ENCODE results near the gene METRN. TPM values are rescaled to one million over a fixed set of nuclear protein-coding genes. Genes with fewer than 3 reads are reported as not detected.

METRN gene
- total RNA-seq, 4 donors from 2014 or later = 24.4 to 42.1 (median 33.3) TPM

DNA sequence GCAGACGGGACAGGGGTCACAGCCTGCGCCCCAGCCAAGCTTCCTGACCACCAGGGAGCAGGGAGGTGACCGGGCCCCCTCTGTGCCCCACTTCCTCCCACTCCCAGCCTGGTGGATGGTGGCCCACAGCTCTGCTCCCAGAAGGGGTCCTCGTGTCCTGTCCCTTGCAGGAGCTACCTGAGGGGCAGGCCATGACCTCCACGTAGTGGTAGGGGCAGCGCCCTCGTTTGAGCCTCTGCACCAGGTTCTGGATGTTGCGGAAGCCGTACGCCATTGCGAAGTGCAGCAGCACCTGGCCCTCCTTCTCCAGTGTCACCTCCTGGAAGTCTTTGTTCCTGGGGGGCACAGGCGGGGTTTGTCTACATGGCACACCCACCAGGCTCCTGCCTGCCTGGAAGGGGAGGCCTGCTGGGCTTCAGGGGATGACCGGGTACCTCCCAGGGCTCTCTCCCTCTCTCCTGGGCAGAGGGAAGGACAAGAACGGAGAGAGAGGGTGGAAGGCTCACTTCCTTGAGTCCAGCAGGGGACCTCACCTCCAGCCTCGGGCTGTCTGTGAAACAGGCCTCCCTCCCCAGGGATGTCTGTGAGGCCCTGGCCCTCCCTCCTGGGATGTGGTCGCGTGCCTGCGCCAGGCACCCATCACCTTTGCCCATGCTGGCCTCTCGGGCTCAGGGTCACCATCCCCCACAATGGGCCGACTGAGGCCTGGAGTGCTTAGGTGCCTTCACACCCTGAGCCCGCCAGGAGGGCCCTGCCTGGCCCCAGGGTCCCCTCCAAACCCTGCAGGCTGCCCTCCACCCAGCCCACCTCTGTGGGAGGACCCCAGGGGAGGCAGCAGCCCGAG, 16.0 kb downstream of the METRN start:
- Histone ChIP-seq H3K36me3 (peaks cover 0 to 46% of the 10 kb centered on the region in 2 donors), H3K27ac (no peak overlapping the region), H3K4me3 (no peak overlapping the region), H3K4me1 (peaks cover 6 to 11% of the 10 kb centered on the region in 2 donors), H3K27me3 (peaks cover 18 to 28% (median 25%) of the 10 kb centered on the region in 3 donors), H3K9me3 (no peaks in the 10 kb centered on the region)
- no peak for ATAC-seq
- in situ Hi-C loops (cut with MboI; ENCODE audit: low sequenced_read_pairs in 4 of 4) = no loop called here
- intact Hi-C loops (cut with DNase I; ENCODE audit: low total_unique reads) = no loop called here
- DNase-seq = no peak
- TF ChIP-seq, protein P1, sequence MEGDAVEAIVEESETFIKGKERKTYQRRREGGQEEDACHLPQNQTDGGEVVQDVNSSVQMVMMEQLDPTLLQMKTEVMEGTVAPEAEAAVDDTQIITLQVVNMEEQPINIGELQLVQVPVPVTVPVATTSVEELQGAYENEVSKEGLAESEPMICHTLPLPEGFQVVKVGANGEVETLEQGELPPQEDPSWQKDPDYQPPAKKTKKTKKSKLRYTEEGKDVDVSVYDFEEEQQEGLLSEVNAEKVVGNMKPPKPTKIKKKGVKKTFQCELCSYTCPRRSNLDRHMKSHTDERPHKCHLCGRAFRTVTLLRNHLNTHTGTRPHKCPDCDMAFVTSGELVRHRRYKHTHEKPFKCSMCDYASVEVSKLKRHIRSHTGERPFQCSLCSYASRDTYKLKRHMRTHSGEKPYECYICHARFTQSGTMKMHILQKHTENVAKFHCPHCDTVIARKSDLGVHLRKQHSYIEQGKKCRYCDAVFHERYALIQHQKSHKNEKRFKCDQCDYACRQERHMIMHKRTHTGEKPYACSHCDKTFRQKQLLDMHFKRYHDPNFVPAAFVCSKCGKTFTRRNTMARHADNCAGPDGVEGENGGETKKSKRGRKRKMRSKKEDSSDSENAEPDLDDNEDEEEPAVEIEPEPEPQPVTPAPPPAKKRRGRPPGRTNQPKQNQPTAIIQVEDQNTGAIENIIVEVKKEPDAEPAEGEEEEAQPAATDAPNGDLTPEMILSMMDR (IDR thresholded peaks at IDR 0.05 in 4 of 5, conservative IDR thresholded peaks at IDR 0.05 in 1 of 5) = no peak
- TF ChIP-seq POLR2A (IDR thresholded peaks at IDR 0.05) = no peak

DNA sequence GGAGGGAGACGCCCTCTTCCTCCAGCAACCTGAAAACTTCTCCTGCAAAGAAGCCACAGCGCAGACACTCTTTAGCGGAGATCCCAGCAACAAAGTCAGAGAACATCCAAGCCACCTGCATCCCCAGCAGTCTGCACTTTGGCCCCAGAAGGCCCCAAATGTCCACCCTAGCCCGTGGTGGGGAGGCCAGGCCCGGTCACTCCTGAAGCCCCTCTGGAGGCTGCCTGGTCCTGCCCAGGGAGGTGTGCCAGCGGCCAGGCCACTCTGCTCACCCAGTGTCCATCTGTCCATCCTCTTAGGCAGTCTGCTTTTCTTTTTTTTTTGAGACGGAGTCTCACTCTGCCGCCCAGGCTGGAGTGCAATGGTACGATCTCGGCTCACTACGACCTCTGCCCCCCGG, 17.4 kb downstream of the METRN start:
- ATAC-seq (no peak), DNase-seq (no peak)
- TF ChIP-seq, protein P1 (IDR thresholded peaks at IDR 0.05 in 4 of 5, conservative IDR thresholded peaks at IDR 0.05 in 1 of 5) = no peak
- no peak for TF ChIP-seq POLR2A (IDR thresholded peaks at IDR 0.05)
- no peaks in the 10 kb centered on the region for H3K9me3 ChIP-seq
- H3K4me3 ChIP-seq = no peak overlapping the region
- H3K36me3 ChIP-seq = peaks cover 0 to 61% of the 10 kb centered on the region in 2 donors
- in situ Hi-C loops (cut with MboI; ENCODE audit: low sequenced_read_pairs in 4 of 4) (no loop called here), intact Hi-C loops (cut with DNase I; ENCODE audit: low total_unique reads) (no loop called here)
- no peak overlapping the region for H3K27ac ChIP-seq
- H3K27me3 ChIP-seq = peaks cover 8 to 16% (median 13%) of the 10 kb centered on the region in 3 donors
- H3K4me1 ChIP-seq = peaks cover 4 to 8% of the 10 kb centered on the region in 2 donors

DNA sequence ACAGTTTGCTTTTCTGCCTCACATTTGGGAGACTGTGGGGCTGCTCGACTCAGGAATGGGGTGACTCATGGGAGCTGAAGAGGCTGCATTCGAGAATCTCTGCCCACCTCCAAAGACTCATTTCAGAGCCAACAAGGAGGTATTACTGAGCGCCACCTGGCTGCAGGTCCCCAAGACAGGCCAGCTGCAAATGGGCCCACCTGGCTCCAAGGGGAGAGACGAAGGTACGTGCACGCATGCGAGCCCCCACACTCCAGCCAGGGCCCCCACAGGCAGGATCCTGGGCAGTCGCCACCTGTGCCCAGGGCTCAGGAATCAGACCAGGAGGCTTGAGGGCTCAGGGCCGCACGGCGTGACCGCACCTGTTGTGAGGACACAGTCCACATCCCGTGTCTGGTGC, 18.0 kb downstream of the METRN start:
- Histone ChIP-seq H3K4me1 (peaks cover 0 to 3% of the 10 kb centered on the region in 2 donors), H3K27ac (no peak overlapping the region), H3K27me3 (peaks cover 3 to 10% (median 7%) of the 10 kb centered on the region in 3 donors), H3K9me3 (no peaks in the 10 kb centered on the region), H3K4me3 (no peak overlapping the region), H3K36me3 (peaks cover 0 to 67% of the 10 kb centered on the region in 2 donors)
- DNase-seq = no peak
- ATAC-seq = no peak
- intact Hi-C loops (cut with DNase I; ENCODE audit: low total_unique reads) = no loop called here
- in situ Hi-C loops (cut with MboI; ENCODE audit: low sequenced_read_pairs in 4 of 4) = no loop called here
- TF ChIP-seq, protein P1 (IDR thresholded peaks at IDR 0.05 in 4 of 5, conservative IDR thresholded peaks at IDR 0.05 in 1 of 5) = no peak
- TF ChIP-seq POLR2A (IDR thresholded peaks at IDR 0.05) = no peak

DNA sequence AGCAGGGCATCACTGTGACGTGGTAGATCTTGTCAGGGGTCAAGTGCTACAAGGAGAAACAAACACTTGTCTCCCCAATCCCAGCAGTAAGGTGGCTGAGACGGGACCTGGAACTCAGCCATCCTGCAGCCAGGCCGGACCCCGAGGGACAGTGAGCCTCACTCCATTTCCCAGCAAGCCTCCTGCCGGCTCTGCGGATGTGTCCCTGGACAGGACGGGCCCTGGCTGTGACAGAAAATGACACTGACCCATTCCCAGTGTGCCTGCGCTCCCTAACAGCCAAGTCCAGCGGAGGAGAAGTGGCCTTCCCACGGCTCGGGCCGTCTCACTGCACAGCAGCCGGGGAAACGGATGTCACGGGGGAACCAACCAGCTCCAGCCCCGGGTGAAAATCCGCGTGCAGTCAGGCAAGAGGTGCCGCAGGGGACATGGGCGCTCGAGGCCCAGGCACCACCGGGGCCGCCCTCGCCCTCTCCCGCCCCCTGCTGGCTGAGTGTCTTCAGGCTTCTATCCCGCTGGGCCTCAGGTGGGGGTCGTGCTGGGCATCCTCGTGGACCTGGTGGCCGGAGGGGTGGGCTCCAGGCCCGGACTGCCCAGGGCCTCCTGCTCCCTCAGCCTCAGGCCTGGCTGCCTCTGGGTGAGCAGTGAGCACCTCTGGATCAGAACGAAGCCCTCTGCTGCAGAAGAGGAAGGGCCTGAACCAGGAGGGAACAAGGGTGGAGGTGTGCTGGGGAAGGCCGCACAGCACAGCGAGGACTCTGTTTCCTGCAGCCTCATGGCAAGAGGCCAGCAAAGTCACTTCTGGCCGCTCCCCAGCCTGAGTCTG, 18.7 kb downstream of the METRN start:
- H3K36me3 ChIP-seq = peaks cover 0 to 68% of the 10 kb centered on the region in 2 donors
- intact Hi-C loops (cut with DNase I; ENCODE audit: low total_unique reads) = no loop called here
- H3K9me3 ChIP-seq = no peaks in the 10 kb centered on the region
- no peak for DNase-seq
- in situ Hi-C loops (cut with MboI; ENCODE audit: low sequenced_read_pairs in 4 of 4) = no loop called here
- ATAC-seq = no peak
- peaks cover 0 to 1% of the 10 kb centered on the region in 2 donors for H3K4me1 ChIP-seq
- no peak overlapping the region for H3K4me3 ChIP-seq
- H3K27ac ChIP-seq = no peak overlapping the region
- H3K27me3 ChIP-seq = peaks cover under 1 to 5% (median 2%) of the 10 kb centered on the region in 3 donors
- TF ChIP-seq, protein P1 (IDR thresholded peaks at IDR 0.05 in 4 of 5, conservative IDR thresholded peaks at IDR 0.05 in 1 of 5) = no peak
- TF ChIP-seq POLR2A (IDR thresholded peaks at IDR 0.05) = no peak
